DMS79 treated with DMSO at 0.1 percent for 48 hours (cell line): ENCODE data around the gene DYNLRB1.
"Not testable (repeated sequence)": the region's sequence is repeated elsewhere in the genome, so short reads cannot be mapped to it uniquely, and the experiment has no call there.

Source experiments
- DNase-seq: peaks from one replicate; lab custom pipeline; 2025; lab: John Stamatoyannopoulos, UW

DYNLRB1 gene

DNA sequence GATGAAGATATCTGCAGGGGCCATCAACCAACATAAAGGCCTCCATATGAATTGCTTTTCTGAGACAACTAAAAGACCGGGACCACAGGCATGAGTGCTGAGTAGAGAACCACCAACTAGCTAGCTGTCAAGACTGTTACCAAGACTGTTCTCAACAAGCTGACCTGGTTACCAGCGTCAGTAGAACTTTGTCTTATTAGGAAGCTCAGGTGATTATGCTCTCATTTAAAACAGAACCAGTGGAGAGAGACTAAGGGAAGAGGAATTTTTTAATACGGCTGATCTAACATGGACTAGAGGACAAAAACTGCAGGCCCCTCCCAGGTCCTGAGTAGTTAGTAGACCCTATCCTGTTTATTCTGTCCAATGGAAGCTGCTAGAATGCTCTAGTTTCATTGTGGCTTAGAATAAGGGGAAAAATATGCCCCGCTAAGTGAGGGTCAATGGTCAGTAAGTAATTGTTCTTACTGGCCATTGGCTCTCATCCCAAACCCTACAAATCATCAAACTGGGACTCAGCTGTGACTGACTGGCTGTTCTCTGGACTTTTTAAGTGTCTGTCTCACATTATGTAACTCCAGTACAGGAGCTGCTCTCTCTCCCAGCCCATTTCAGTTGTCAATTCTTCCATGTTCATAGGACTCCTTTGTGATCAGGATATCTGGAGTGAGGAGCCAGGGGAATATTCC is 3.8 kb upstream of the DYNLRB1 start:
- no peak for DNase-seq

DNA sequence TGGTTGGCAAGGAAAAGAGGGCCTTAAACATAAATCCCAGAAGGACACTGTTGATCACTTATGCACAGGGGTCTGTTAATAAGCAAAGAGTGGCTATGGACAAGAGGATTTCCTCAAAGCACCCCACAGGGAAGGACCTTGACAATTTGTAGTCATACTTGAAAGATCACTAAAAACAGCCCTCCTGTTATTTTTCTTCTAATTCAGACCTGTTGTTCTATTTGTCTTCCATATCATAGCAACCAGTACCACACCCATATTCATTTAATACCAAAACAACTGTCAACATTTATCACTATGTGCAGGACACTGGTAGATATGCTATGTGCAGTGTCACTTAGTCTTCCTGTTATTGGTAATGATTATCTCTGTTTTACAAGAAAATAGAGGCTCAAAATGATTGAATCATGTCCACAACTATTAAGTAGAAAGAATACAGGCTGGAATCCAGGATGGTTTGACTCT is 3.2 kb upstream of the DYNLRB1 start:
- DNase-seq: no peak

DNA sequence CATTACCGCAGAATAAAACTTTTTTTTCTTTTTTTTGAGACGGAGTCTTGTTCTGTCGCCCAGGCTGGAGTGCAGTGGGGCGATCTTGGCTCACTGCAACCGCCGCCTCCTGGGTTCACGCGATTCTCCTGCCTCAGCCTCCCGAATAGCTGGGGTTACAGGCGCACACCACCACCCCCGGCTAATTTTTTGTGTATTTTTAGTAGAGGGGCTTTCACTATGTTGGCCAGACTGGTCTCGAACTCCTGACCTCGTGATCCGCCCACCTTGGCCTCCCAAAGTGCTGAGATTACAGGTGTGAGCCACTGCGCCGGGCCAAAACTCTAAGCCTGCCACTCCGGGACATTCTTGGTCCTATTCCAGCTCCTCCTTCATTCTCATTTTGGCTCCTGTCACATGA is 2.2 kb upstream of the DYNLRB1 start:
- DNase-seq: not testable (repeated sequence)

DNA sequence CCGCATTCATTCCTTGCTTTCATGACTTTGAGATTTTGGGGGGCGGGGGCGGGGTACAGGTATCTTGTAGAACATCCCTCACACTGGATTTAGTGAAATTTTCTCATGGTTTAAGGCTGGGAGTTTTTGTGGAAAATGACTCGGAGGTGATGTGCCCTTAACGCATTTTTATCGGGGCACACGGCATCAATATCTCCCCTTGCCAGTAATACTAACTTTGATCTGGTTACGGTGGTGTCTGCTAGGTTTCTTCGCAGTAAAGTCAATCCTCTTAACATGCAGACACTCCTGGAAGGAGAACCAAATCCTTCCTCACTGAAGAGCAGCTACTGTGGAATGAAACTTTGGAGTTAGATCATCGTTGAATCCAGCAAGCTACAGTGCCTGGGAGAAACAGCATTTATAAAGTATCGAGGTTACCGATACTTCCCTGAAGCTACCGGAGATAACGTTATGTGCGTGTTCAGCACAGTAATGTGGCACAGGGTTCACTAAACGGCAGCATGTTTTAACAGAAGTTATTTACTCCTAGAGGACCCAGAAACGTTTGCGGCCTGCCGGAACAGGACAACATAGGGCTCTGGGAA is 1.2 kb upstream of the DYNLRB1 start:
- no peak for DNase-seq

DNA sequence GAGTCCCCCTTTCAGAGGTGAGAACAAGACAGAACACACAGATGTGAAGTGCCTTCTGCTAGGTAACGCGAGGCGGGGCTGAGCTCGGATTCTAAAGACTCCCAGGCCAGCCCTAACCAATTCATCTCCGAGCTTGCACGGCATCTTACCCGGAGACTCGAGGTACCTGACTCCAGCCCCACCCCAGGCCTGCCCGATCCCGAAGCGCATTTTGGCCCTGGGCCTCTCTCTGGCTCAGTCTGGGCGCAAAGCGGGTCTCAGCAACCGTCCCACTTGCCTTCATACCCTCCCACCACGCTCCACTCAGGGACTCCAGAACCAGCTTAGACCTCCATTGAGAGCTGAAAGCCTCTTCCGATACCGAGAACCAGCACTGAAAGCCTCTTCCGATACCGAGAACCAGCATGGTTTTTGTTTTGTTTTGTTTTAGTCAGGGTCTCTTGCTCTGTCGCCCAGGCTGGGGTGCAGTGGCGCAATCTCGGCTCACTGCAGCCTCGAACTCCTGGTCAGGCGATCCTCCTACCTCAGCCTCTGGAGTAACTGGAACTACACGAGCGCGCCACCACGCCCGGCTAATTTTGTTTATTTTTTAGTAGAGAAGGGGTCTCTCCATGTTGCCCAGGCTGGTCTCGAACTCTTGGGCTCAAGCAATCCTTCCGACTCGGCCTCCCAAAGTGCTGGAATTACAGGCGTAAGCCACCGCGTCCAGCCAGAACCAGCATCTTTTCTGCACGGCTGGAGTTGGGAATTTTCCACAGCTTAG is 557 bp upstream of the DYNLRB1 start:
- DNase-seq: peak; percentile 77

DNA sequence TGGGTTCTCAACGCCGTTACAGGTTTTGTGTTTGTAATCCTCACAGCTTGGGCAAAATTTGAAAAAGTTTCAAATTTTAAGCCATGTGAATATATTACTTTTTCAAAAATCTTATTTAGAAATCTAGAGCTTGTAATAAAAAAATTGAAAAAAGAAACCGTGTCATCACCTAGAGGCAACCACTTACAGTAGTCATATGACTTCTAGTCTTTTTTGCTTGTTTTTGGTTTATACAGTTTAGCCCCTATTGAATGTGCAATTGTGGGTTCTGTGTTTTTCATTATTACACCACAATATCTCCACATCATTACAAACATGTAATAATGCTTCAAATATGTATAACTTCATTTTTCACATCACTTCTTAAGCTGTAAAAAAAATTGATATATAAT is 888 bp downstream of the DYNLRB1 start:
- peak; percentile 8 for DNase-seq

DNA sequence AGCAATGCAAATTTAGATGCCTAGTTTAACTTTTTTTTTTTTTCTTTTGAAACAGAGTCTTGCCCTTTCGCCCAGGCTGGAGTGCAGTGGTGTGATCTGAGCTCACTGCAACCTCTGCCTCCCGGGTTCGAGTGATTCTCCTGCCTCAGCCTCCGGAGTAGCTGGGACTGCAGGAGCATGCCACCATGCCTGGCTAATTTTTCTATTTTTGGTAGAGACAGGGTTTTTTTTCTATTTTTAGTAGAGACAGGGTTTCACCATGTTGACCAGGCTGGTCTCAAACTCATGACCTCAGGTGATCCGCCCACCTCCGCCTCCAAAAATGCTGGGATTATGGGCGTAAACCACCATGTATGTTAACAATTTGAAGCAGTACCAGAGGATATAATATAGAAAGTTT is 2.6 kb downstream of the DYNLRB1 start:
- not testable (repeated sequence) for DNase-seq

DNA sequence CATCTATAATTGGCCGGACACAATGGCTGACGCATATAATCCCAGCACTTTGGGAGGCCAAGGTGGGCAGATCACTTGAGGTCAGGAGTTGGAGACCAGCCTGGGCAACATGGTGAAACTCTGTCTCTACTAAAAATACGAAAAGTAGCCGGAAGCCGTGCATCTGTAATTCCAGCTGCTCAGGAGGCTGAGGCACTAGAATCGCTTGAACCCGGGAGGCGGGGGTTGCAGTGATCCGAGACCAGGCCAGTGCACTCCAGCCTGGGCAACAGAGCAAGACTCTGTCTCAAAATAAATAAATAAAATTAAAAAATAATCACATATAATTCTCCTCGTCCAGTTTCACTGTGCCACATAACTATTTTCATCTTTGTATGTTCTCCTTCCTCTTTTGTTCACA is 3.6 kb downstream of the DYNLRB1 start:
- not testable (repeated sequence) for DNase-seq

DNA sequence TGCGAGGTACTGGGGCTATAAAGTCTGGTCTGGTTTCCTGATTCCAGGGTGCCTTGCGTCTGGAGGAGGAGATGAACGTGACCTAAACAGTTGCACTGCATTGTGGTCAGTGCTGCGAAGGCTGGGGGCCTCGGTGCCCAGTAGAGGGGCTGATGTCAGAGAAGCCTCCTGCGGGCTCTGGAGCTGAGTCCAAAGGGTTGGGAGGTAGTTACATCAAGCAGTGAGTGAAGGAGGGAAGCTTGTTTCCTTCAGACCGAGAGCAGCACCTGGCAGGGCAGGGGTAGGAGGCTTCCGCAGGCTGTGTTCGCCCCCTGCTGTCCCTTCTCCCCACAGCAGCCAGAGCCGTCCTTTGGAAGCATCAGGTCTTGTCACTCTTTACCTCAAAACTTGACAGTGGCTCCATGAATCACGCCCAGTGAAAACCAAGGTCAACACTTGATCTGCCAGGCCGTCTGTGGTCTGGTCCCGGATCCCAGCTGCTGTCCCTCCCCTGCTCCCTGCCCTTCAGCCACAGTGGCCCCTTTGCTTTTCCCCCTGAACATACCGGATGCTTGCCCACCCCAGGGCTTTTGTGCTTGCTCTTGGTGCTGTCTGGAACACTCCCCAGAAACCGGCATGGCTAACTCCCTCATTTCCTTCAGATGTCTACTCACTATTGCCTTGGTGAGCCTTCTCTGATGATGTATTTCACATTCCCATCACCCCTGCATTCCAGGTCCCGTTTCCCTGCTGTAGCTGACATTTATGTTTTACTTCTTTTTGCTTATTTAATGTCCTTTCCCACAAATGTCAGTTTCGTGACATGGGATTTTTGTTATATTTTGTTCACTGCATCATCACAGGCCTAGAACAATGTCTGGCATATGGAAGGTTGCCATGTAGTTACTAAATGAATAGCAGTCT is 7.0 kb downstream of the DYNLRB1 start:
- DNase-seq: no peak

DNA sequence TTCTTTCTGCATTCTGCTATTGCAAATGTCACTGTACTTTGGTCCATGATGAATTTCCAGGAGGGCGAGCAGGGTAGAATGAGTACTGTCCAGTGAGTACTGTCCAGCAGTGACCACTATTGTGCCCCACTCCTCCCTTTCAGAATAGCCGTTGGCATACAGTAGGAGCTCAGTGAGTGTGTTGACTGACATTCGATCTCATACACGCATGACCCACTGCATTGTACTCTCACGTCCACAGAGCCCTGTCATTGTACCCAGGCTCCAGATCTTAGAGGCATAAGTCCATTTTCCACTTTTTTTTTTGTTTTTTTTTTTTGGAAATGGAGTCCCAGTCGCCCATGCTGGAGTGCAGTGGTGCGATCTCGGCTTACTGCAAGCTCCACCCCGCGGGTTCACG is 8.2 kb downstream of the DYNLRB1 start:
- DNase-seq: no peak

DNA sequence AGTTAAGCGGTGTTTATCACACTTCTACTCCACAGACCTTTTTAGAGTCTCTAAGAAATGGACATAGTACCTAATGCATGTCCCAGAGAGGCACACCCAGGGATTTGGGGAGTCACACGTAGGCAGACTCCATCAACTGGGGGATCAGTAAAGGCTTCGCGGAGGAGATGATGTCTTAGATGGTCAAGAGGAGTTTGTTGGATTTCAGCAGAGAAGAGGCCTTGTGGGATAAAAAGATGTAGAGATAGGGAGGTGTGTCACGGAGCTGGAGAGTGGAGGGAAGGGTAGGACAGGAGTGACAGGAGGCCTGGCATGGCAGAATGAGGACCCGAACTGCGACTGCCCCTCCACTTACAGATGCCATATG is 9.1 kb downstream of the DYNLRB1 start:
- no peak for DNase-seq

DNA sequence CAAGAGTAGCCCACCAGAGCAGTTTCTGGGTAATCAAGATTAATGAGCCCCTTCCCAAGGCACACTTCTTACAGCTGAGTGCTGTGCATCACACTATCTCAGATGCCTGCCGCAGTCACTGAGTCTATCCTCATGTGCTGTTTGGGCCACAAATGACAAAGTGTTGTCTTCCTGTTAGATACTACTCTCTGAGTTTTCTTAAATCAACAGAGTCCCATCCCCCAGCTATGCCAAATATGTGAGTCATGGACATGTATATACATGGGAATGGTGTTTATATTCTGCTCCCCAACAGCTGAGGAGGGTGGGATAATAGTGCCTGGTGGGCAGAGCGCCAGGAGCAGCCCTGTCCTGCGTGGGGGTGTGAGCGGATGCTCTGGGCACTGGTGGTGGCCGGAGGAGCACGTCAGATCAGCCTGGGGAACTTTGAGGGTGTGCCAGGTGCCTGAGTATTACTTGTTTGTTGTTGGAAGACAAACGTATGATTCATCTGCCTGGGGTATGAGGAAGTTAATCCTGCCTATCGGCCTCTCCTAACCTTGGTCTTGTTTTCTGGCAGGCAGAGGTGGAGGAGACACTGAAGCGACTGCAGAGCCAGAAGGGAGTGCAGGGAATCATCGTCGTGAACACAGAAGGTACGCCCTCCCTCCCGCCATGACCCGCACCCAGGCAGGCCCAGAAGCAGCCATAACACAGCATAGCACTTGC is 9.6 kb downstream of the DYNLRB1 start:
- DNase-seq: no peak

DNA sequence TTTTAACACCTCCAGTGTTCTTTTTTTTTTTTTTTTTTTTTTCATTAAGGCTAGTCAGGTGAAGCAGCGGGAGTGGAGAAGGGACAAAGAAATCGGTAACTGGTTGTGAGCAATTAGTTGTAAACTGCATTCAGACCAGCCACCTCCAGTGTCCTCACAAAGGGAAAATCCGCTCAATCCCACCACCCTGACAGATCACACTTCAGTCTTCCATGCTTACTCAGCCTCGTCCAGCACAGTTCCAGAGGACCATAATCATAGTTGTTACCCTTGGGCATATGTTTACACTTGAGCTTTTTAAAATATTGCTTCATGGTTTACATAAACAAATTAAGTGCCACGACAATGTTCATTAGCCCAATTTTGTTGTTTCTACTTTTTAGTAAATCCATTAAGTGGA is 10.2 kb downstream of the DYNLRB1 start:
- DNase-seq: no peak

DNA sequence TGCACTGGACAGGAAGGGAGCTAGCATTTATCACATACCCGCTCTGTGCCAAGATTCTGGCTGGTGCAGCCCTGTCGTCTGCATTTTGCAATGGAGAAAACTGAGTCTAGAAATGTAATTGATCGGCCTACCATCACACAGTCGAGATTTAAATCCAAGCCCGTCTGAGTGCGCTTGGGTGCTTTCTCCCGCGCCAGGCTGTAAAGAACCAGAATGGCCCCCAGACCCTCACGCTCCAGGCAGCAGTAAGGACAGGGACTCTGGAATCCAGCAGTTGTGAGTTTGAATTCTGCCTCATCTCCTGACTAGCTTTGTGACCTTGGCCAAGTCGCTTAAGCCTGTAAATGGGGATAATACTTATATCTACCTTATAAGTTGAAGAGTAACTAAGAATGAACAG is 10.8 kb downstream of the DYNLRB1 start:
- no peak for DNase-seq

DNA sequence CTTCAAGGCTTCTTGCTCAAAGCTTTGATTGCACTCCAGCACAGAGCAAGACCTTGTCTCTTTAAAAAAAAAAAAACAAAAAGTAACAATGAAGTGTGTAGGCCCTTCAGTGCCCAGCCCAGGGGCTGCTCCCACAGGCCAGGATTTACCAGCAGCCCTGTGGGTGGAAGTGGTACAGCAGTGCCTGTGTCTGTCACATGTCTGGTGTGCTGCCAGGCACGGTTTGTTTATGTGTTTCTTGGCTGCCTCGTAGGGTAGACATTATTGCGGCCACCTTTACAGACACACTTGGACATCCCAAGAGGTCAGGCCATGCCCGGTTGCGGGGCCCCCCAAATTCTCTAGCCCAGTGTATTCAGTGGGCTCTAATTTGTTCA is 12.7 kb downstream of the DYNLRB1 start:
- DNase-seq: no peak

DNA sequence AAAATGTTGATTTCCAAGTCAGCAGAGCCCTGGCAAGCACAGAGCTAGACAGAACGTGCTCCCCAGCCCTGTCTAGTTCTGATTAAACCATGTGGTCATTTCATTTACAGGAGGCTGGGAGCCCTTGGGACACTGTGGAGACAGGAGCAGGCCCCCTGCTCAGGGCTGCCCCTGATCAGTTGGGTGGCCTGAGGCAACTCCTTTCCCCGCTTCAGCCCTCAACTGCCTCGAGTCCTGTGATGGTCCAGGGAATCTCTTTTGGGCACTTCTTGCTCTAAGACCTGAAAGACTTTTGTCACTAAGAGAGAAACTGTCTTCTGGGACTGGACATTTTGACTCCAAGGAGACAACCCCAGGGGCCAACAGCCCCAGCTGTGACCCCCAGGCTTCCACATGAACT is 13.5 kb downstream of the DYNLRB1 start:
- no peak for DNase-seq

DNA sequence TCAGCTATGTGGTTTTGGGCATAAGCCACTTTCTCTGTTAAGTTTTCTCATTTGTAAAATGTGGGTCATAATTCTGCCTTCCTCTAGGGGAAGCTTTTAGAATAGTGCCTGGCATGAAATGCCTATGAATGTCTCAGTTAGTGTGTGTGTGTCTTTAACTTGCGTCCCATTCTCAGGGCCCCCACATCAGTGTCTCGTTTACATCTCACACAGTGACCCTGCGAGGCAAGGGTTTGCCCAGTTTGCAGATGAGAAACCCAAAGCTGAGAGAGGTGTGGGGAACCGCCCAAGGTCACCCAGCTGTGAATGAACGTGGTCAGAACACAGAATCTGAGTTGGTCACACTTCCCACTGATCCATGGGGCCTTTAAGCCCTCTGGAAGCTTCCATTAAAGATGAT is 14.1 kb downstream of the DYNLRB1 start:
- DNase-seq: no peak

DNA sequence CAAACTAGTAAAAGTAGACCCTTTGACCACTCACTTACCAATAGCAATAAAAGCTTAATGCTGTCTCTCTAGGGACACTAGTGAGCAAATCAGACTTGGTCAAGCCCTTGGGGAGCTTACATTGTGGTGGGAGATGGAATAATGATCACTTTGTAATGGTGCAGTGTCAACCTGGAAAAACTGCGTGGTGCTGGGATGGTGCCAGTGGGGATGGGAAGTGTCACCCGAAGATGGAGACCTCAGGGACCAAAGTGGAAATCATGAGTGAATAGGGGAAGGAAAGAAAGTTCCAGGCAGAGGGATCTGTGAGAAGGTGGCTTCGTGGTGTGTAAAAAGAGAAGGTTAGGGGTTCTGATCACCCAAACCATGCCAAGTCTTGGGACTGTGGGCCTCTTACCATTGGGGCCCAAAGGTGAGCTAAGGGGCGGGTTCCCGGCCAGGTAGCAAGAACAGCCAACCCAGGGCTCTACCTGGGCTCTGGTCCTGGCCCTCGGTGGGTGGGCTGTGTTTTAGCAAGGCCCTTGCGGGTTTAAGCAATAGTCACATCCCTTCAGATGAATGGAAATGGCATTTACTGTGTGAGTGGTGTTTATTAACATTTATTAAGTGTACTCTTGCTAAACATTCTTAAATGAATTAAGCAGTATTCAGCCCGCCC is 15.5 kb downstream of the DYNLRB1 start:
- no peak for DNase-seq

DNA sequence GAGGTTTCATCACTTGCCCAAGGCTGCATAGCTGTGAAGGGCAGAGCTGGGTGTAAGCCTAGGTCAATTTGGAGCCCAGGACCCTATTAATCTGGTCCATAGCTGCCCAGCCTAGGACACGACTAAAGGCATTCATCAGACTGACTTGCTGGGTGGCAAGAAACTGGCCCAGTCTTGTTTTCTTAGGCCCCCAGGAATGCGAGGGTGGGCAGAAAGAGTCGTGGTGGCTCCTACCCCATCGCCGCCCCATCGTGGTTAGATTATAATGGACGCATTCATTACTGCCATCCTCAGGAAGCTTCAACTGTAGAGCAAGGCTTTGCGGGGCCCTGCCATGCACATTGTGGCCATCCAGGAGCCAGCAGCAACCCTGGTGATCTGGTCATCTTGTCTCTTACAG is 16.1 kb downstream of the DYNLRB1 start:
- DNase-seq: no peak

DNA sequence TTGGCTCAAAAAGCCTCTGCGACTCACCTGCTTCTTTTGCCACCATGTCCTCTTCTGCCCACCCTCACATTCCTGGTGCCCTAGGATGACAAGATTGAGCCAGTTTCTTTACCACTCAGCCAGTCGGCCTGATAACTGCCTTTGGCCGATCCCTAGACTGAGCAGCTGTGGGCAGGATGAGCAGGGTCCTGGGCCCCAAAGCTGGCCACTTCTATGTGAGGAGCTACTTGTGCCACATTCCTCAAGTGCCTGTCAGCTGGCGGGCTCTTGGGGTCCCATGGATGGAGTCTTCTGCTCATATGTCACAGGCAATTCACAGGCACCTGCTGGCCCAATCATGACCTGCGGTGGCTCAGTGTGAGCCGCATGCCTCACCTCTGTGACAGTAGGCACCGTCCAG is 16.5 kb downstream of the DYNLRB1 start:
- DNase-seq: no peak
